GM10847 (cell line): Measurements from ENCODE around the gene SMOC2.

Experiments used
- POLR2A ChIP-seq: IDR thresholded peaks from 2 replicates; pipeline ENCODE4 v1.6.1; 2011; ENCODE audit not compliant: insufficient read length; ENCODE audit errors: extremely low read depth

SMOC2 gene

DNA sequence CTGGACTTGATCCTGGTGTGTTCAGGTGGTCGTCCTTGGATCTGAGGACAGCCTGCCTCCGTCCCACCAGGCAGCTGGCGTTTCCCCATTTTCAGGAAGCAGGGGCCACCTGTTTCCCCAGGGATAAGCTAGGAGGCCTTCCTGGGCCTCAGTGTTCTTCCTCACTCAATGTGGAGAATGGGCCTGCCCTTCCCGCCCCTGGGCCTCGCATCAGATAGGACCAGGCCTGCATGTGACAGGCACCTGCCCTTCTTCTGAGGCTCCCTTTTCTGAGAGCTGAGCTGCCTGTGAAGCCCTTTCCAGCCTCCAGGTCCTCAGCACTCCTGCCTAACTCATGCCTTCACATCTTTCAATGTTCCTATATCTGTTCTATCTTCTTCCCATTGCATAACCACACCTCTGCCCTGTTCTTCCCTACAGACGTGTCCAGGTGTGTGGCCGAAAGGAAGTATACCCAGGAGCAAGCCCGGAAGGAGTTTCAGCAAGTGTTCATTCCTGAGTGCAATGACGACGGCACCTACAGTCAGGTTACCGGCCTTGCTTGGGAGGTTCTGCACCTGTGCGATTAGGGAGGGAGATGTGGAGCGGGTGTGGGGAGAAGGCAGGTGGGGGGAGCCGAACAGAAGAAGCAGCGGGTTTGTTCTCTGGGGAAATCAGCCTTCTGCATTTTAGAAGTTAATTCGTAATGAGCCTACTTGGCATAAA lies 85.1 kb downstream of the SMOC2 start:
- no peak for TF ChIP-seq POLR2A

- no peak for TF ChIP-seq POLR2A
These were observed 85.9 kb downstream of the SMOC2 start for GRCh38 chr6:168526841-168527281.

- TF ChIP-seq POLR2A: no peak
These were observed 86.6 kb downstream of the SMOC2 start for GRCh38 chr6:168527451-168528210.

DNA sequence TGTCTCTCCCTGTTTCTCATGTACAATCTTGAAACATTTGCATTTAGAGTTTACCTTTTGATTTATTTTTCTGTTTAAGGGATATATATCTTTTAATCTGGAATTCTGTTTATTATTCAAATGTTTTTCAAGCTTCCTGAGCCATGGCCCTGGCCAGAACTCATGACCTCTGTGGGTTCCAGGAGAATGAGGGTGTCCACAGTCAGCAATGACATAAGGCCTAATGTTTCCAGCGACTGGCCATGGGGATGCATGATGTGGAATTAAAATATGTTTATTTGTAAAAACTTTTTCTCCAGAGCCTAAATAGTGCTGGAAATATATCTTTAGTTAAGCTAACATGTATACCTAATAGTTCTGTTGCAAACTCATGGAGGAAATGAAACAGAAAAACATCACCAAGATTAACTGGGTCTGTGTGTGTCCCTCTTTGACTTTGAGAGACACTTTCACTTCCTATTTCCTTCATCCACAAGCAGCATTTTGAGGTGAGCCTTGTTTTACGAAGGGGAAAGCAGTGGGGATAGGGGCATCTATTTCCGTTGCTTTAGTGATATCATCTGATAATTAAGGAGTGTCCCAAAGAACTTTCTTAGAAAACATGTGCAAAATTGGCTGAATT lies 87.6 kb downstream of the SMOC2 start:
- no peak for TF ChIP-seq POLR2A

DNA sequence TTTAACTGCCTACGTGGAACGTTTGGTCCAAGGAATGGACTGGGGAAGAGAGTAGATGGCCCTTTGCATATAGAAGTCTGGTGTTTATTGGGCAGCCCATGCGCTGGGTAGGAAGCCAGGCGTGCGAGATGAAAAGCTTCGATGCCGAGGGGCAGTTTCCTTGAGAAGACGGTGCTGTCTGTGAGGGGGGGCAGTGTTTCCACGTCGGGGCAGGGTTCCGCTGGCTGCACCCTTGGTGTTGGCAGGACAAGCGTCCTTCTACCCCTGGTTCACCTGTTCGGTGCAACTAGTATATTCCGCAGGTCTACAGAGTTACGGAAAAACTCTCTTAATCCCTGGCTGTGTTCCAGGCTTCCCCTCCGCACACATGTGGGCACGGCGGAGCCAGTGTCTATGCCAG lies 88.2 kb downstream of the SMOC2 start:
- no peak for TF ChIP-seq POLR2A

- no peak for TF ChIP-seq POLR2A
These were observed 89.7 kb downstream of the SMOC2 start for GRCh38 chr6:168530653-168531071.

- no peak for TF ChIP-seq POLR2A
These were observed 91.1 kb downstream of the SMOC2 start for GRCh38 chr6:168532070-168532469.

DNA sequence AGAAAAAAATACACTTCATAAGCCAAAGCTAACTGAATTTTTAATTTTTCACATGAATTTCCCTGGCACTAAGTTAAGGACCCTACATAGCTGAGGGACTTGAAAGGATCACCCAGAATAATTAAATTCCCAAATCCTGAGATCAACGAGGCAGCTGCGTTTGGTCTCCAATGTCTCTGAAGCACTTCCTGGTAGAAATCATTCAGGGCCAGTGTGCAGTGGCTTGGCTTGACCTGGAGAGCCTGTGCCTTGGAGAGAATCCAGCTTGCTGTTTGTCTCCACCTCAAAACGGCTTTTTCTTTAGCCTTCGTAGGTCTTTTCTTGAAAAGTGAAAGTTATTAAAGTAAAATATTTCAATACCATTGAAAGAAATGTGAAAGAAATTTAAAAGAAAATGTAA lies 92.4 kb downstream of the SMOC2 start:
- no peak for TF ChIP-seq POLR2A

DNA sequence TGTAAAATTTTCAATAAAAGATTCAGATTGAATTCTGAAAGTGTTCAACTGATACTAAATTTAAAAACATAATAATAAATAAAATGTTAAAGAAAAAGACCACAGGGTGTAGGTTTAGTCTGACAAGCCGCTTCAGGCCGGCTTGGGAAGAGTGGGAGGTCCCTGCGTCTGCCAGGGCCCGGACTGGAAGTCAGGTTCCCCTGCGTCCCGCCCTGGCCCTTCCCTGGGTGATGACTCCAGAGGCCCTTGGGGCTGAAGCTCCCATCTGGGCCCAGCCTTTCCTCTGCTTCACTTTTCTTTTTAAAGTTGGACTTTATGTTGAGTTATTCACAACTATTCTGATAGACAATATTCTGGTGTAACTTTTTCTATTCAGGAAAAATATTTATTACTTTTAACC lies 93.3 kb downstream of the SMOC2 start:
- TF ChIP-seq POLR2A: no peak

GRCh38 chr6:168535711-168536110 lies 94.7 kb downstream of the SMOC2 start:
- no peak for TF ChIP-seq POLR2A

DNA sequence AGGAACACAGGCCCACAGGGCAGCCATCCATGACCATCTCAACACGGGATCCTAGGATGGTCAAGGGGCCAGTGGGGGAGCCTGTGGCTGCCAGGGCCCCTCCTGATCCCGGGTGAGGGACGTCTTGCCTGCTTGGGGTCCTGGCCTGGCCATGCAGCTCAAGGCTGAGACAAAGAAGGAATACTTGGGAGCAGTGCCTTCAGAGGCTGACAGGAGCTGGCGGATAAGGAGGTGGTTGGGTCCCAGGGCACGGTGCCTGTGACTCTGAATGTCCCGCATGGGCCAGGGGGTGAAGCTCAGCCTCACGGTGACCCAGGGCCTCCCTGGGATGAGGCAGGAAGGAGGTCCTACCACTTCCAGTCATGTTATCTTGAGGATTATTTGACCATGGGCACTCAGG lies 95.2 kb downstream of the SMOC2 start:
- TF ChIP-seq POLR2A: no peak

DNA sequence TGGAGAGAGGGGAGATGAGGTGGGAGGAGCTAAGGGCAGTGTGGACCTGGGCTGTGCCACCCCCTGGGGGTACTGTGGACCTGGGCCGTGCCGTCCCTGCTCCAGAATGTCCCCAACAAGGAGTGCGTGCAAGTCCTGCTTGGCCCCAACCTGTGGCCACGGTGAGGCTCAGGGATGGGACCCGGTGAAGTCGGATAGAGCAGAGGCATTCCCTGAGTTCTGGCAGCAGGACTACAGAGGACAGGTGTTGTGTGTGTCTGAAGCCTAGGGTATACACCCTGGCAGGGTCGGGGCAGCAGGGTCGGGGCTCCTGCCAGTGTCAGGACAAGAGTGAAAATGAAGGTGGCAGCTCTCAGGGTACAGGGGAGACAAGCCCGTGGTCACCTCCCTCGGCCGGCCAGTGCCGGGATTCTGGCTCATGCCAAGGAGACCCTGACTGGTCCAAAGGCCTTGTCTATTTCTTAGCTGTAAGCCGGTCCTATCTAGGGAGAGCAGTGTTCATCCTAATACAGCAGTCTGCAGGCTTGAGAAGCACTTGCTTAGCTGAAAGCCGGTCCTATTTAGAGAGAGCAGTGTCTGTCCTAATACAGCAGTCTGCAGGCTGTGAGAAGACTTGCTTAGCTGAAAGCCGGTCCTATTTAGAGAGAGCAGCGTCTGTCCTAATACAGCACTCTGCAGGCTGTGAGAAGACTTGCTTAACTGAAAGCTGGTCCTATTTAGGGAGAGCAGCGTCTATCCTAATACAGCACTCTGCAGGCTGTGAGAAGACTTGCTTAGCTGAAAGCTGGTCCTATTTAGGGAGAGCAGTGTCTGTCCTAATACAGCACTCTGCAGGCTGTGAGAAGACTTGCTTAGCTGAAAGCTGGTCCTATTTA lies 95.9 kb downstream of the SMOC2 start:
- no peak for TF ChIP-seq POLR2A

GRCh38 chr6:168537540-168537884 lies 96.5 kb downstream of the SMOC2 start:
- TF ChIP-seq POLR2A: no peak

DNA sequence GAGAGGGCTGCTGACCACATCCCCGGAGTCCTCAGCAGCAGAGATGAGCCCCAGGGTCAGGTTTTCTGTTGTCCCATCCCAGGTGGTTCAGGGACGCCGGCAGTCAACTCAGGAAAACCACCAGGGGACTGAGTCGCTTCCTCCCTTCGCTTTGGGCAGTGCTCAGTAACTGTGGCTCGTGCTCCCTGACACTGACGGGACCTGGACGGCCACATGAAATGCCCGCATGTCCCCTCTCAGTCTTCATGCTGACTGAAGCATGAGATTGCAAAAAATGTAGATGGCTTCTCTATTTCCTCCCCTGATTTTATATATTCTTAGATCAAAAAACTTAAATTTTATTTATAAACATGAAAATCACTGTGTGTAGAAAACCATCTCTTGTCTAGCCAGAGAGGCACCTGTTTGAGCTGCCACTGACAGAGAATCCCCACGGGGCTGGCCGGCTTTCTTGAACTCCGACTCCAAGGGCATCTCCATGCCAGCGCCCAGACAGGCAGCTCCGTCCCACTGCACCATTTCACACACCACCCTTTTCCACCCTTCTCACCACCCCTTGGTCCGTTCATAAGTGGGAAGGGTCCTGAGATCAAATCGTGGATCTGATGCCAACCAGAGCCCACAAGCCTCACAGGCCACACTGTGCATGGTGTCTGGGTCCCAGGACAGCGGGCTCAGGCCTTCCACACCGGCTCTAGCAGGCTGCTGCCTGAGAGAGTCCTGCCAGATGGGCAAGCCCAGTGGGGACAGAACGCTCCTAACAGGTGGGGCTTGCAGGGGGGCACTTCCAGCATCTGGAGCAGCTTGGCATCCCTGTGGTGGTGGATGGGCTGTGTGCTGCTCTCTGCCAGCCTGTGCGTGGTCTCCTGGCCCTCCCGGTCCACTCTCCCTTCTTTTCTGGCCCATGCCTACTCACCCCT lies 98.2 kb downstream of the SMOC2 start:
- no peak for TF ChIP-seq POLR2A
